HepG2 (cell line): ENCODE data around the gene MED1. TPM values are rescaled to one million over a fixed set of nuclear protein-coding genes. Genes with fewer than 3 reads are reported as not detected.

Experiments used
- CBX5 ChIP-seq: sonication (generic); formaldehyde crosslinking; IDR thresholded peaks from 2 replicates; pipeline ENCODE4 v1.4.0; 2020; ENCODE audit warnings: missing genetic modification reagents, borderline replicate concordance
- MATR3 ChIP-seq: sonication (generic); formaldehyde crosslinking; IDR thresholded peaks from 2 replicates; pipeline ENCODE4 v1.4.0; 2020; ENCODE audit warnings: missing genetic modification reagents
- NCOA5 ChIP-seq: sonication (generic); formaldehyde crosslinking; IDR thresholded peaks from 2 replicates; pipeline ENCODE4 v1.4.0; 2020; ENCODE audit warnings: missing genetic modification reagents
- PAF1 ChIP-seq: IDR thresholded peaks from 2 replicates; pipeline ENCODE4 v1.6.1; 2016; ENCODE audit warnings: missing genetic modification reagents, missing compliant biosample characterization
- SATB2 ChIP-seq: sonication (generic); formaldehyde crosslinking; IDR thresholded peaks from 2 replicates; pipeline ENCODE4 v1.5.0; 2020; ENCODE audit warnings: missing genetic modification reagents
- SRSF9 ChIP-seq: fragments of 200-400 bp; formaldehyde crosslinking; IDR thresholded peaks from 2 replicates; pipeline ENCODE4 v1.6.1; 2018; ENCODE audit warnings: borderline replicate concordance, mild to moderate bottlenecking, low read depth, low read length; ENCODE audit not compliant: insufficient read depth, poor library complexity, severe bottlenecking
- TBX2 ChIP-seq: sonication (generic); formaldehyde crosslinking; IDR thresholded peaks from 2 replicates; pipeline ENCODE4 v1.5.0; 2020; ENCODE audit warnings: missing genetic modification reagents, mild to moderate bottlenecking, borderline replicate concordance
- ZC3H13 ChIP-seq: sonication (generic); formaldehyde crosslinking; IDR thresholded peaks from 2 replicates; pipeline ENCODE4 v1.8.1; 2023; ENCODE audit warnings: mild to moderate bottlenecking, missing genetic modification reagents, moderate library complexity
- ZNF335 ChIP-seq: sonication (generic); formaldehyde crosslinking; IDR thresholded peaks from 2 replicates; pipeline ENCODE4 v1.4.0; 2020; ENCODE audit warnings: missing genetic modification reagents
- ZNF501 ChIP-seq: sonication (generic); formaldehyde crosslinking; IDR thresholded peaks from 2 replicates; pipeline ENCODE4 v1.5.1; 2020; ENCODE audit warnings: mild to moderate bottlenecking, moderate library complexity, missing genetic modification reagents
- ZNF598 ChIP-seq: sonication (generic); formaldehyde crosslinking; IDR thresholded peaks from 2 replicates; pipeline ENCODE4 v1.5.1; 2020; ENCODE audit warnings: mild to moderate bottlenecking, missing genetic modification reagents, borderline replicate concordance
- ZNF766 ChIP-seq: sonication (generic); formaldehyde crosslinking; IDR thresholded peaks from 2 replicates; pipeline ENCODE4 v1.5.0; 2020; ENCODE audit warnings: missing genetic modification reagents, borderline replicate concordance
- ZNF768 ChIP-seq: sonication (generic); formaldehyde crosslinking; IDR thresholded peaks from 2 replicates; pipeline ENCODE4 v1.4.0; 2020; ENCODE audit warnings: missing genetic modification reagents
- ZNF83 ChIP-seq: sonication (generic); formaldehyde crosslinking; IDR thresholded peaks from 2 replicates; pipeline ENCODE4 v1.4.0; 2020; ENCODE audit warnings: missing genetic modification reagents, mild to moderate bottlenecking, borderline replicate concordance
- polyA plus RNA-seq, 8 experiments: library from polyadenylated mRNA; depleted of rRNA in 3 of 8; stranded (reverse) in 7 of 8; unstranded in 1 of 8; fragments of >200 nt; fragmentation: Illumina TruSeq in 4 of 8; extraction: Trizol in 4 of 8; gene quantifications; 2 replicates each; pipeline versions ENCODE4 v1.2.1 to v1.2.3, GENCODE V29; 2011 to 2016; ENCODE audit warnings: low read depth in 4 of 8, missing spikeins in 1 of 8, mixed read lengths in 1 of 8; ENCODE audit not compliant: insufficient read depth in 1 of 8
- total RNA-seq, 5 experiments: library from RNA; depleted of rRNA; stranded (reverse); fragments of >200 nt; fragmentation: Illumina TruSeq; extraction: Trizol; gene quantifications; 2 replicates each; pipeline ENCODE4 v1.2.3, GENCODE V29; 2016; ENCODE audit warnings: low read depth in 1 of 5
- TF ChIP-seq, protein P1 (sequence below): sonication (generic); formaldehyde crosslinking; IDR thresholded peaks from 2 replicates; pipeline ENCODE4 v1.9.0; 2021; ENCODE audit warnings: missing genetic modification reagents, borderline replicate concordance
- TF ChIP-seq, protein P2 (sequence below): sonication (generic); formaldehyde crosslinking; IDR thresholded peaks from 2 replicates; pipeline ENCODE4 v1.4.0; 2020; ENCODE audit warnings: missing genetic modification reagents, low read depth, mild to moderate bottlenecking, borderline replicate concordance
- TF ChIP-seq, protein P3 (sequence below): sonication (generic); formaldehyde crosslinking; IDR thresholded peaks from 2 replicates; pipeline ENCODE4 v1.4.0; 2020; ENCODE audit warnings: missing genetic modification reagents, borderline replicate concordance
- TF ChIP-seq, protein P4 (sequence below): sonication (generic); formaldehyde crosslinking; IDR thresholded peaks from 2 replicates; pipeline ENCODE4 v1.5.0; 2020; ENCODE audit warnings: mild to moderate bottlenecking, low read depth, missing genetic modification reagents, borderline replicate concordance

The MED1 gene
- total and polyA plus RNA-seq, 2 of the 13 experiments (the other 11 are each of a cell fraction or from before 2014, with no cell fraction given), result 37.5 to 40.1 TPM

DNA sequence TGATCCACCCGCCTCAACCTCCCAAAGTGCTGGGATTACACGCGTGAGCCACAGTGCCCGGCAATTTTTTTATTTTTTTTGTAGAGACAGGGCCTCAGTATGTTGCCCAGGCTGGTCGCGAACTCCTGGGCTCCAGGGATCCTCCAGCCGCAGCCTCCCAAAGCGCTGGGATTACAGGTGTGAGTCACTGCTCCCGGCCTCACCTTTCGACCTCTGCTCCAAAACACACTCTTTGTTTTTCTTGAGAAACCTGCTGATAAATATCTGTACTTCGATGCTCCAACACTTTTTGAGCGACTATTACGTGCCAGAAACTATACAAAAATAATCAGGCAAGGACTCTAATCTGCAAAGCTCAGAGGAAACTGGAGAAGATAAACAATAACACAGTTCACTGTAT, 1.0 kb downstream of the MED1 start (continued):
- TF ChIP-seq, protein P1, sequence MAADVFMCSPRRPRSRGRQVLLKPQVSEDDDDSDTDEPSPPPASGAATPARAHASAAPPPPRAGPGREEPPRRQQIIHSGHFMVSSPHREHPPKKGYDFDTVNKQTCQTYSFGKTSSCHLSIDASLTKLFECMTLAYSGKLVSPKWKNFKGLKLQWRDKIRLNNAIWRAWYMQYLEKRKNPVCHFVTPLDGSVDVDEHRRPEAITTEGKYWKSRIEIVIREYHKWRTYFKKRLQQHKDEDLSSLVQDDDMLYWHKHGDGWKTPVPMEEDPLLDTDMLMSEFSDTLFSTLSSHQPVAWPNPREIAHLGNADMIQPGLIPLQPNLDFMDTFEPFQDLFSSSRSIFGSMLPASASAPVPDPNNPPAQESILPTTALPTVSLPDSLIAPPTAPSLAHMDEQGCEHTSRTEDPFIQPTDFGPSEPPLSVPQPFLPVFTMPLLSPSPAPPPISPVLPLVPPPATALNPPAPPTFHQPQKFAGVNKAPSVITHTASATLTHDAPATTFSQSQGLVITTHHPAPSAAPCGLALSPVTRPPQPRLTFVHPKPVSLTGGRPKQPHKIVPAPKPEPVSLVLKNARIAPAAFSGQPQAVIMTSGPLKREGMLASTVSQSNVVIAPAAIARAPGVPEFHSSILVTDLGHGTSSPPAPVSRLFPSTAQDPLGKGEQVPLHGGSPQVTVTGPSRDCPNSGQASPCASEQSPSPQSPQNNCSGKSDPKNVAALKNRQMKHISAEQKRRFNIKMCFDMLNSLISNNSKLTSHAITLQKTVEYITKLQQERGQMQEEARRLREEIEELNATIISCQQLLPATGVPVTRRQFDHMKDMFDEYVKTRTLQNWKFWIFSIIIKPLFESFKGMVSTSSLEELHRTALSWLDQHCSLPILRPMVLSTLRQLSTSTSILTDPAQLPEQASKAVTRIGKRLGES, result no peak
- TF ChIP-seq ZC3H13 (CRISPR knock-in tag) (no peak), ZNF768 (CRISPR knock-in tag) (no peak), ZNF335 (CRISPR knock-in tag) (no peak), PAF1 (no peak), SRSF9 (no peak), ZNF501 (CRISPR knock-in tag) (no peak), ZNF598 (CRISPR knock-in tag) (no peak), CBX5 (CRISPR knock-in tag) (no peak), ZNF766 (CRISPR knock-in tag) (no peak), MATR3 (CRISPR knock-in tag) (no peak), NCOA5 (CRISPR knock-in tag) (no peak), ZNF83 (CRISPR knock-in tag) (no peak), SATB2 (CRISPR knock-in tag) (no peak), TBX2 (CRISPR knock-in tag) (peak; percentile 50)
- TF ChIP-seq, protein P2, sequence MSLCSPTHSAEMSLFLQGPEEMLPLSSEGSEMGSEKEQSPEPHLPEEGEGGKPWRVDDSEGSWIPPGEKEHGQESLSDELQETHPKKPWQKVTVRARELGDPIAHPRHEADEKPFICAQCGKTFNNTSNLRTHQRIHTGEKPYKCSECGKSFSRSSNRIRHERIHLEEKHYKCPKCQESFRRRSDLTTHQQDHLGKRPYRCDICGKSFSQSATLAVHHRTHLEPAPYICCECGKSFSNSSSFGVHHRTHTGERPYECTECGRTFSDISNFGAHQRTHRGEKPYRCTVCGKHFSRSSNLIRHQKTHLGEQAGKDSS (CRISPR knock-in tag), result no peak
- TF ChIP-seq, protein P3, sequence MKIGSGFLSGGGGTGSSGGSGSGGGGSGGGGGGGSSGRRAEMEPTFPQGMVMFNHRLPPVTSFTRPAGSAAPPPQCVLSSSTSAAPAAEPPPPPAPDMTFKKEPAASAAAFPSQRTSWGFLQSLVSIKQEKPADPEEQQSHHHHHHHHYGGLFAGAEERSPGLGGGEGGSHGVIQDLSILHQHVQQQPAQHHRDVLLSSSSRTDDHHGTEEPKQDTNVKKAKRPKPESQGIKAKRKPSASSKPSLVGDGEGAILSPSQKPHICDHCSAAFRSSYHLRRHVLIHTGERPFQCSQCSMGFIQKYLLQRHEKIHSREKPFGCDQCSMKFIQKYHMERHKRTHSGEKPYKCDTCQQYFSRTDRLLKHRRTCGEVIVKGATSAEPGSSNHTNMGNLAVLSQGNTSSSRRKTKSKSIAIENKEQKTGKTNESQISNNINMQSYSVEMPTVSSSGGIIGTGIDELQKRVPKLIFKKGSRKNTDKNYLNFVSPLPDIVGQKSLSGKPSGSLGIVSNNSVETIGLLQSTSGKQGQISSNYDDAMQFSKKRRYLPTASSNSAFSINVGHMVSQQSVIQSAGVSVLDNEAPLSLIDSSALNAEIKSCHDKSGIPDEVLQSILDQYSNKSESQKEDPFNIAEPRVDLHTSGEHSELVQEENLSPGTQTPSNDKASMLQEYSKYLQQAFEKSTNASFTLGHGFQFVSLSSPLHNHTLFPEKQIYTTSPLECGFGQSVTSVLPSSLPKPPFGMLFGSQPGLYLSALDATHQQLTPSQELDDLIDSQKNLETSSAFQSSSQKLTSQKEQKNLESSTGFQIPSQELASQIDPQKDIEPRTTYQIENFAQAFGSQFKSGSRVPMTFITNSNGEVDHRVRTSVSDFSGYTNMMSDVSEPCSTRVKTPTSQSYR (CRISPR knock-in tag), result no peak
- TF ChIP-seq, protein P4, sequence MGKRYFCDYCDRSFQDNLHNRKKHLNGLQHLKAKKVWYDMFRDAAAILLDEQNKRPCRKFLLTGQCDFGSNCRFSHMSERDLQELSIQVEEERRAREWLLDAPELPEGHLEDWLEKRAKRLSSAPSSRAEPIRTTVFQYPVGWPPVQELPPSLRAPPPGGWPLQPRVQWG, result no peak
